GM21526 (cell line): ENCODE results near the gene CRELD2.

Experiments
- ATAC-seq: cut with Tn5 transposase; IDR thresholded peaks from one replicate; pipeline ENCODE4 v1.9.1; 2021; ENCODE audit warnings: moderate library complexity; ENCODE audit not compliant: unreplicated experiment, low FRiP score

The CRELD2 gene

DNA sequence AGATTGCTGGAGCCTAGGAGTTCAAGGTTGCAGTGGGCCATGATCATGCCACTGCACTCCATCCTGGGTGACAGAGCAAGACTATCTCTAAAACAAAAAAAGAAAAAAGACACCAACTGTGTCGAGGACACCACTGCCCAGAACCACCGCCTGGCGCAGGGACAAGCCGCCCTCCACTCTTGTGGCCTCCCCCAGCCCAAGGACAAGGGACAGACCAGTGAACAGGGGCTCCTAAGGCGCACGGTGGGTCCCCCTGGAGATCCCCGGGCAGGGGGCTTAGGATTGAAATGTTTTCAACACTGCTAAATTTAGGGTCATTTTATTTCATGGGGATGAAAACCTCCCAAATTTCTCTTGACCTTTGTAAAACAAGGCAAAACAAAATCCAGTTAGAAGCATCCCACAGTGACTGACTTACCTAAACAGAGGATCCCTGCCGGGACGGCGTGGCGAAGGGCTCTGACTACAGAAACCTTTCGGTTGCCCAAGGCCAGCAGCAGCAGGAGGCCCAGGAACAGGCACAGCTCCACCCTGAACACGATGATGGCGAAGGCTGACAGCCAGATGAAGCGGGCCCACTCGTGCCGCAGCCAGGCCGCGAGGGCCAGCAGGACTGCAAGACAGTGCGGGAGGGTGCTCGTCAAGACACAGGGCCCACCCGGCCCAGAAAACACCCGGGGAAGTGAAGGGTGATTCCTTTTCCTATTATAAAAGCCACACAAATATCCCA lies 8.8 kb upstream of the CRELD2 start:
- no peak for ATAC-seq

DNA sequence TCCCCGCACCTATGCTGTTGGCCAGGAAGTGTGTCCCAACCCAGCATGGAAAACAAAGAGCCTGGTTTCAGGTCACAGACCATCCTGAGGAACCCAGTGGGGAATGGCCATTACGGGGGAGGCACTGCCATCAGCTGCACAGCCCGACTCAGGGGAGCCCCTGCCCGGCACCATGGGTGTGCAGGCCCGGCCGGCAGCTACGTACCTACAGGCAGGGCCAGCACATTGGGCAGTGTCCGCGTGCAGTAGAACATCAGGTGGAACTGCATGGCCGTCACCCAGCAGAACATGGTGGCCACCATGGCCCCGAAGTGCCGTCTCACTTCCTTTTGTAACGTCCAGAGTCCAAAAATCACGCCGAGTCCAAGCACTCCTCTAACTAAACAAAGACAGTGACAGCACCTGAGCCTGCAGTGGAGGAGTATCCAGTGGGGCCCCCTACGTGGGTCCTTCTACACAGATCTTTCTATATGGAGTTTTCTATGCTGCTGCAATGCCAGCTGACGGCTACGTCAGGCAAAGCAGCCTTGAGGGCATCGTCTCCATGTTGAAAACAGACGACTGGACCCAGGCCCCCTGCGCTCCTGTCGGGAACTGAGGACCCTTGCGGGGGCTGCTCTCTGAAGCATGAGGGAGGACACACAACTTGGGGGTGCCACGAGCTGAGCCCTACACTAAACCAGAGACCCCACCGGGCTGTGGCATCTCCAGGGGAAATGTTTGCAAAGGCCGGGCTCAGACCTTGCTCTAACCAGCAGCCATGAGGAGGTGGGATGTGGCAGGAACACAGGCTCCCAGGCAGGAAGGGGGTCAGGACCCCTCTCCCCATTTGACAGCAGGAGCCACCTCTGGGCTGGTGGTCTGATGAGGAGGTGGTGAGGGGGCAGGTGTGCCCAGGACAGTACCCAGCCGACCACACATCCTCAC lies 7.9 kb upstream of the CRELD2 start:
- ATAC-seq: no peak

- ATAC-seq: no peak
Observed at GRCh38 chr22:49911881-49912625, 6.4 kb upstream of the CRELD2 start.

GRCh38 chr22:49913026-49913425 lies 5.4 kb upstream of the CRELD2 start:
- no peak for ATAC-seq

DNA sequence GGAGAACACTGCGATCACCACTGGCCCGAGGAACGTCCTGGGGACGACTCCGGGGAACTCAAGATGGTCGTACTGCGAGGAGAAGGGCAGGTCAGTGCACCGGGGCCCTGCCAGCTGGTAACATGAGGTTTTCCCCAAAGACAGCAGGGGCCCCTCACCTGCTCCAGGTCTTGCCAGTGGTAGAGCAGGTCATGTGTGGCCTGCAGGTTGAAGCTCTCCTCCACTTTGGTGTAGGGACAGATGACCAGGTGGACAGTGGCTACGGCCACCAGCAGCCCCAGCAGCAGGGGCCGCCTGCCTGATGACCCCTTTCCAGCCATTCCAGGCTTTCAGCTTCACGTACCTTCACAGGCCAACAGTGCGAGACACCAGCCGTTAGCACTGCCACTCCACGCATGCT lies 5.0 kb upstream of the CRELD2 start:
- no peak for ATAC-seq

GRCh38 chr22:49914256-49914655 lies 4.2 kb upstream of the CRELD2 start:
- no peak for ATAC-seq

GRCh38 chr22:49915610-49916009 lies 2.8 kb upstream of the CRELD2 start:
- ATAC-seq: no peak

- no peak for ATAC-seq
Observed at GRCh38 chr22:49916831-49917230, 1.6 kb upstream of the CRELD2 start.

DNA sequence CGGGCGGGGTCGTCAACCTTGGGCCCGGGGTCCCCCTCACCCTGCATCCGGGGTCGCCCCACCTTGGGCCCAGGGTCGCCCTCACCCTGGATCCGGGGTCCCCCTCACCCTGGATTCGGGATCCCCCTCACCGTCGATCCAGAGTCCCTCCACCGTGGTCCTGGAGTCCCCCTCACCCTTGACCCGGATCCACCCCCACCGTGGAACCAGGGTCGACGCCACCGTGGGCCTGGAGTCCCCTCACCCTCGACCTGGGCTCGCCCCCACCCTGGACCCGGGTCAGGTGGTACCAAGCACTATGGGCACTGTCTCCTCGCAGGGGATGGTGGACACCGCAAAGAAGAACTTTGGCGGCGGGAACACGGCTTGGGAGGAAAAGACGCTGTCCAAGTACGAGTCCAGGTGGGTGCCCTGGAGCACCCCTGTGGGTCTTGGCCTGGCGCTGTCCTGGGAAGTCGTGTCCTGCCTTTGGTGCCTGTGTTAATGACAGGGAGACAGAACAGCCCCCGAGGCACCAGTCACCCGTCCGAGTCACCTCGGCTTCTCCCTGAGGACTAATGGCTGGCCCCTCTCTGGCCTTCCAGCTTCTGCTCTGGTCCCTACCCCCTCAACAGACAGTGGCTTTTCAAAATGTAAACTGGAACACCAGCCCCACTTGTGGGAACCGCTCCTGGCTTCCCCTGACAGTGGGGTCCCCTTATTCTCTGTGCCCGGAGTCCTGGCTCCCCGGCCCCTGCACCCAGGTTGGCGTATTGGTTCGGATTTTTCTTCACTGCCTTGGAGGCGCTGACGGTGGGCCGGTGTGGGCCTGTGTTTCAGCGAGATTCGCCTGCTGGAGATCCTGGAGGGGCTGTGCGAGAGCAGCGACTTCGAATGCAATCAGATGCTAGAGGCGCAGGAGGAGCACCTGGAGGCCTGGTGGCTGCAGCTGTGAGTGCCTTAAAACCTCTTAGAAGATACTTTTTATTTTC lies 762 bp downstream of the CRELD2 start:
- ATAC-seq: no peak

- no peak for ATAC-seq
Observed at GRCh38 chr22:49920859-49921258, 2.4 kb downstream of the CRELD2 start.

GRCh38 chr22:49921508-49922278 lies 3.3 kb downstream of the CRELD2 start:
- ATAC-seq: no peak

GRCh38 chr22:49922484-49922883 lies 4.0 kb downstream of the CRELD2 start:
- no peak for ATAC-seq

- no peak for ATAC-seq
Observed at GRCh38 chr22:49922926-49923325, 4.5 kb downstream of the CRELD2 start.

DNA sequence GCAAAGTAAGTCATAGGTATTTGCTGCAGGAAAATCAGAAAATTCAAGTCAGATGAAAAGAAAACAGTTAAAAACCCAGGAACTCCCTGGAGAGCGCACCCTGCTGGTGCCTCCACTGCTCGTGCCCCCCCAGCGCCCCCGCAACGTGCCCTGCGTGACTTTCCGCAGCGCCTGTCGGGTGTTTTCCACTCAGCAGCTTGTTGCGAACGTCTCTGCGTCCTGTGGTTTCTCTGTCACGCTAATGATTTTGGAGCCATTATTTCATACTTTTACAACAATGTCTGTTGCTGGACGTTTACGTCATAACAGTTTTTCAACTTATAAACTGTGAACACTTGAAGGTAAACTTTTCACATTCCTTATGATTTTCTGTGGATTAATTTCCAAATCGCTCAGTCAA lies 5.0 kb downstream of the CRELD2 start:
- ATAC-seq: no peak

DNA sequence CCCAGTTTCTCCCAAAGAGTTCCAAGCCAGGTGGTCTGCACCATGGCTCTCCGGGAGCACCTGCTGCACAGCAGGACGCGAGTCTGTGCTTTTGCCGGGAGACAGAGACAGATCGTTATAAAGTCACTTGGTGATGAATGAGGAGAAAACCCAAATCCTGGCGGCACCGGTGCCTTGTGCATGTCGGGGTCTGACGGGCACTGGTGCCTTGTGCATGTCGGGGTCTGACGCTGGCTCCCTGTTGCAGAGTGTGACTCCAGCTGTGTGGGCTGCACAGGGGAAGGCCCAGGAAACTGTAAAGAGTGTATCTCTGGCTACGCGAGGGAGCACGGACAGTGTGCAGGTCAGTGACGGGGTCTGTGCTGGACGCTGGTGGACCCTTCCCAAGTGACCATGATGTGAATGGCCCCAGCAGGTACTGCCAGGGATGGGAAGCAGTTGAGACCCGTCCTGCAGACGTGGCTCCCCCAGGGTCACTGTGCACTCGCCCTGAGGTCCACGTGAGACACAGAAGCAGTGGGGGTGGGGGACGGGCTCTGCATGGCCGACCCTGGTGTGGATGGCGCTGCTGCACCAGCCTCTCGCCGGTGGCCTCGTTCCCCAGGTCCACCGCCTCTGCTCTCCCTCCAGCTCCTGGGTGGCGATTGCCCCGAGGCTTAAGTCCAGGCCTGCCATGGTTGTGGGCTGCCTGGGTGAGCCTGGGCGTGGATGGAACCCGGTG lies 5.8 kb downstream of the CRELD2 start:
- ATAC-seq: no peak

- no peak for ATAC-seq
Observed at GRCh38 chr22:49925525-49926128, 7.2 kb downstream of the CRELD2 start.

DNA sequence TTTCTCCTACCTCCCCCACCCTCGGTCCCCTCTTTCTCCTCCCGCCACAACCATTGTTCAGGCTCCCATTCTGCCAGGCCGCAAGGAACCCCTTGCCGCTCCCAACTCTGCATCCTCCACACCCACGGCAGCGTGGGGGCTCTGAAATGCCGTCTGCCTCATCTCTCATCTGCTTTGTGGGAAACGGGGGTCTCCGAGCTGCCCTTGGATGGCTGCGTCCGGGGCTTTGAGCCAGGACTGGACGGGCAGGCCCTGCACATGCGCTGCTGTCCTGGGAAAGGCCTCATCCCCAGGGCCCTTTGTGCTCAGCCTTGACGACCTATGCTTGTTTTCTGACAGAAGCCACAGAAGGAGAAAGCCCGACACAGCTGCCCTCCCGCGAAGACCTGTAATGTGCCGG lies 8.5 kb downstream of the CRELD2 start:
- no peak for ATAC-seq

DNA sequence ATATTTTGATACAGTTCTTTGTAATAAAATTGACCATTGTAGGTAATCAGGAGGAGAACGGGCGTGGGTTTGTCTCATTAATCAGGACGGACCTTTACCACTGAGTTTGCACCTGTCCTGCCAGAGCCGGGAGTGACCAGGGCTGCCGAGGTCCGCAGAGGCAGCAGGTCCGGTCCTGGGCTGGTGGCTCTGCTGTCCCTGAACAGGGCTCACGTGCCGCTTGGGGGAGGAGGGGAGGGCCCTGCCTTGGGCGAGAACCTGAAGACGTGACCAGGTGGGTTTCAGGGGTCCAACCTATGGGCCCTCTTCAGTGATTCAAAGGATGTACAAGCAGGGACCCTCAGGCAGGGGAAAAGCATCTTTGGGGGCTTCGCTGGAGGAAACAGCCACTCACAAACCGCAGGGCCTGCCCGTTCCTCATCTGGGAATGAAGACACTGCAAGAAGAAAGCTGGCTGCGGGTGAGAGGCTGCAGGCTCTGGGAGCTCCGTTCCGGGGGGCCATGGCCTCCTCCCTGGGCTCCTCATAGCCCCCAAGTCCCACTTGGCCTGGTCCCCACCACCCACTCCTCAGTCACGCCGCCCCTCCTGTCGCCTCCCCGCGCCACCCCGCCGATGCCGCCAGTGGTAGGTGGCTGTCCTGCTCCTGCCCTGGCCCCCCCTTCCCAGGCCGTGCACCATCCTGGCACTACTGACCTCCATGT lies 9.2 kb downstream of the CRELD2 start:
- no peak for ATAC-seq
